Measurements from ENCODE around the gene KIF27.
"Not testable (repeated sequence)": the region's sequence is repeated elsewhere in the genome, so short reads cannot be mapped to it uniquely, and the experiment has no call there.

KIF27 gene

DNA sequence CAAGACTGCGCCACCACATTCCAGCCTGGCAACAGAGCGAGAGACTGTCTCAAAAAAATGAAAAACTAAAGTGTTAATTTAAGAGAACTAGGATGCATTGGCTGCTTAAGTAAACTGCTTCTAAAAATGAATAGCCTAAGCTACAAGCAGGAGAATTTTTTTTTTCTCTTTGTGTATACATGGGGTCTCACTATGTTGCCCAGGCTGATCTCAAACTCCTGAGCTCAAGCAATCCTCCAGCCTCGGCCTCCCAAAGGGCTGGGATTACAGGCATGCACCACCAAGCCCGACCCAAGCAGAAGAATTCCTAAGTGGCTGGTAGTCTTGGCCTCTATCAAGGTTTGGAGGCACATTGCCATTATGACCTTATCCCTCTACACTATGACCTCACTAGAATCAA lies 106.1 kb downstream of the KIF27 start:
- DNase-seq (ENCODE audit: low spot score) = not testable (repeated sequence)

- not testable (repeated sequence) for DNase-seq (ENCODE audit: low spot score)
Observed at GRCh38 chr9:83809213-83809612, 112.0 kb downstream of the KIF27 start.

DNA sequence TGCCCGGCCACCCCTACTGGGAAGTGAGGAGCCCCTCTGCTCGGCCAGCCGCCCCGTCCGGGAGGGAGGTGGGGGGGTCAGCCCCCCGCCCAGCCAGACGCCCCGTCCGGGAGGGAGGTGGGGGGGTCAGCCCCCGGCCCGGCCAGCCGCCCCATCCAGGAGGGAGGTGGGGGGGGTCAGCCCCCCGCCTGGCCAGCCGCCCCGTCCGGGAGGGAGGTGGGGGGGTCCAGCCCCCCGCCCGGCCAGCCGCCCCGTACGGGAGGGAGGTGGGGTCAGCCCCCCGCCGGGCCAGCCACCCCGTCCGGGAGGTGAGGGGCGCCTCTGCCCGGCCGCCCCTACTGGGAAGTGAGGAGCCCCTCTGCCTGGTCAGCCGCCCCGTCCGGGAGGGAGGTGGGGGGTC lies 116.8 kb downstream of the KIF27 start:
- not testable (repeated sequence) for DNase-seq (ENCODE audit: low spot score)

GRCh38 chr9:83803941-83804340 lies 117.3 kb downstream of the KIF27 start:
- DNase-seq (ENCODE audit: low spot score) = not testable (repeated sequence)

GRCh38 chr9:83800236-83801033 lies 120.8 kb downstream of the KIF27 start:
- no peak for DNase-seq (ENCODE audit: low spot score)

GRCh38 chr9:83794051-83794450 lies 127.2 kb downstream of the KIF27 start:
- DNase-seq (ENCODE audit: low spot score) = no peak

DNA sequence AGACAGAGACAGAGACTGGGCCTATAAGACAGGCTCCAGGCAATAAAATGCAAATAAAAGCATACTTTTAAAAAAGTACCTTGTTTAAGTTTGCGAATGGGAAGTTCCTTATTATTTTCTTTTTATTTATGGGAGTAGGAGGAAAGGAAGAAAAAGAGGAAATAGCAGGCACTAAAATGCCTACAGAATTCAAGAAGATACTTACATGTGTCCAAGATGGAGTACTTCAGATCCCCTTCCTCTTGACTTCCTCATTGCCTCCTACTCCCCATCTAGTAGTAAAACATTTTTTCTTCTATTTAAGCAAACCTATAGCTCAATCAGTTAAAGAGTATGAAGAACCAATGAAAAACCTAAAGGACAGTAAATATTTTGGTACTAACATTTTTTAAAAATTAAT lies 128.5 kb downstream of the KIF27 start:
- DNase-seq (ENCODE audit: low spot score) = no peak

Data from AG08396 (cell line).